RCC 7860 (cell line): Measurements from ENCODE around the gene PLAC1.

Source experiments
- DNase-seq: peaks from one replicate; pipeline ENCODE4 v3.0.0-alpha.2; 2015; ENCODE audit warnings: low spot score
- FAIRE-seq: peaks from 2 replicates; lab custom pipeline; 2012; peaks lifted over from hg19 to GRCh38; lab: Jason Lieb, UNC

The PLAC1 gene

GRCh38 chrX:134632355-134632754 is 25.9 kb downstream of the PLAC1 start:
- FAIRE-seq: no peak
- DNase-seq: no peak

DNA sequence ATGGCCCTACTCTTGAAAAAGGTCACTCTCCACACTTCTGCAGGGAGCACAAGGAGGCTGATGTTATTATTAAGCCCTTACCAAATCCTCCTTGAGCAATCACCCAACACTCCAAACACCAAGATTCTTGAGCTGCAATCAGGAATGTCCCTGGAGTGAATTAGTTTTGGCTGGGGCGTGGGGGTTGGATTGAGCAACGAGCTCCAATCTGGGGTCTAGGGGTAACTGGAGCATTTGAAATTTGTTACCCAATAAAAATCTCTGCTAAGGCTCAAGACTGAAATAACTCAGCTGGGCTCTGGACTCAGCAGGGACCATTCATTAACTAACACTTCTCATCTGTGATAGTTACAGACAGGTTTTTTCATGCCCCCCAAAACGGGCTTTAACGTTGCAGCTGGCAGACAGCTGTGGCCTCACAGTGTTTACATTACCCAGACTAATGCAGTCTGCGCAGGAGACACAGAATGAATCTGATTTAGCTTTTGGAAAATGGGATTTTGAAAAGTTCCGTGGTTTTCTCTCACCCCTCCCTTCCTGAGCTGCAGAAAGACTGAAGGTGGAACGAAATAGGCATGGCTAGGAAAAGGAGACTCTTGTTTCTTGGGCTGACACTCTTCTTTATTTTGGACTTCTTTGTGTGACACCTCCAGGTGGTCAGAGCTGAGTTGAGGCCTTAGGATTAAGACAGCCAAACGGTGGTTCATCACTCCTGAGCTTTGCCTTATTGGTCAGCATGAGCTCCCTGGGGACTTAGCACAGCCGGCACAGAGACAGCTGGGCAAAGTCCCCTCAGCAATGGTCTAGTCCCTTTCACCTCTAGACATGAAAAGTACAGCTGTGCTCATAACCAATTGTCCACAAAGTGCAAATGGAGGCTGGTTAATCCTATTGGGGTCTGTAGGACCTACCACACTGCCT is 26.6 kb downstream of the PLAC1 start:
- DNase-seq: no peak
- FAIRE-seq: no peak

GRCh38 chrX:134628663-134629062 is 29.6 kb downstream of the PLAC1 start:
- FAIRE-seq (no peak), DNase-seq (no peak)

DNA sequence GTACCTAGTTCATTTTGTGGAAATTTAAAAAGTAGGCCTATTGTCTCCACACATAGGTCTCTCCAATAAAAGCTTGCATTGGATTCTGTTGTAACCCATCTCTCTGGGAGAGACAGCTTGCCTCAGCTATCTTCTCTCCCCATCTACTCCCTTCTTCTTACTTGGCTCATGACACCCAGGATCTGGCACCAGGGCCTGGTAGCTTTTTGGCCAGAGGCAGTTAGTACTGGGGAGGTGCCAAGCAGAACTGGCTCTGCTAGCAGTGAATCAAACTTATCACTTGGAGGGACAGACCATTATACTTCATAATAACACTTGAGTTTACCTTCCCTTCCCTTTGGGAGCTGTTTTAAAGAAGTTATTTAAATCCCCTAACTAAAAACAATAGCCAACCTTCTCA is 31.8 kb downstream of the PLAC1 start:
- DNase-seq (no peak), FAIRE-seq (no peak)

DNA sequence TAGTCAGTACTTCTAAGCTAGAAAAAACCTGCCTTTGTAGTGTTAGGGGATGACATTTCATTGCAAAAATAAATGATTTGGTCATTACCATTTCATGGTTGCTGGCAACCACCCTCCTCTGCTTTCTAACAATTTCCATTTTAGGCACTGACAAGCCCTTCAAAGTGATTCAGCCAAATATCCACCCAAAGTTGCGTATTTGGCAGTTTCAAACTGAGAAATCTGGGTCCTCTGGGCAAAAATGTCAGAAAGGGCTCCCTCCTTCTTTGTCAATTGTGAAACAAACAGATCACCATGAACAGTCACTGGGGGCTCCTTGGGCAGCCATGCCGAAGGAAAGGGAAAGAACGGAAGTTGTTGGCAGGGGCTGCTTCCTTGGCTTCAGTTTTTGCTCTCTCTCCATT is 33.0 kb downstream of the PLAC1 start:
- no peak for FAIRE-seq
- DNase-seq: no peak

DNA sequence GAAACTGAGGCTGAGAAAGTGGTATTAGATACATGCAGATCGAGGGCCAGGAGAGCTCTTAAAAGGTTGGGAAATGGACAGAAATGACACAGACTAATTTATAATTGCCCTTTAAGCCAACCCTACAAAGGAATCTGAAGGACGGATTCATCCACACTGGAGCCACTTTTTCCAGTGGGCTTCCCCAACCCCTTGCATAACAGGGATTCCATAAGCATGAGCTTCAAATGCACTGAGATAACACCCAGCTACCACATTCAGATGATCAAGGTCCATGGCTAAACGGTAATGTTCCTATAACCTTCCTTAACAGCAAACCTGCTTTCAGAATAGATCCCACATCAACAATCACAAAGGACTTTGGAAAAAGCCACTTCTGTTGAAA is 34.2 kb downstream of the PLAC1 start:
- peak; percentile 7 for DNase-seq

DNA sequence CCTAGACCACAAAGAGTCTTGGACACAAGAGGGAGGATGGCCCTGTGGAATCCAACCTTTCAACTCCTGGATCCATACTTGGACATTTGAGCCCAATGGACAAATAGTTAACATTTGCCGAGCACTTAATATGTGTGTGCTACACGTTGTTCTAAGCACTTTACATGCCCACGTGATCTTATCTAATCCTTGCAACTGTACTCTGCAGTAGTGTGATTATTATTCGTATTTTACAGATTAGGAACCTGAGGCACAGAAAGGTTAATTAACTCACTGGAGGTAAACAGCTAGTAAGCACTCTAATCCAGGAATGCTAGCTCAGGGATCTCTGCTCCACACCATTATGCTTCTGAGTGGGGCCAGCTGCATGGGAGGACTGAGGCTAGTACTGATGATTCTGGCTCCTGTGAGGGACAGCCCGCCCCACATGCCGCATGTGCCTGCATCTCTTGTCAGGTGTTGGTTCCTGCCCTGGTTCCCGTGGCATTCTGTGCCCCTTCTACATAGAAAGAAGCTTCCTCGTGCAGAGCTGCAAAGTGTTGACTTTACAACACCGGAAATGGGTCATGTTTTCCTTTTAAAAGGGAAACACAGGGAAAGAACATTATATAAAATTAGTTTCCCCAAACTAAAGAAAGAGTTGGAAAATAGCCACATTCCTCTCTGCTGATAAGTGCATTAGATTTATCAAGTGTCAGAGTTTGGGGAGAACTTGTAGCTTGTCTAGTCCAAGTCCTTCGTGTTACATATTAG is 34.8 kb downstream of the PLAC1 start:
- no peak for FAIRE-seq
- DNase-seq: no peak

More for the DNA sequence above, 34.2 kb downstream of the PLAC1 start:
- FAIRE-seq: no peak

DNA sequence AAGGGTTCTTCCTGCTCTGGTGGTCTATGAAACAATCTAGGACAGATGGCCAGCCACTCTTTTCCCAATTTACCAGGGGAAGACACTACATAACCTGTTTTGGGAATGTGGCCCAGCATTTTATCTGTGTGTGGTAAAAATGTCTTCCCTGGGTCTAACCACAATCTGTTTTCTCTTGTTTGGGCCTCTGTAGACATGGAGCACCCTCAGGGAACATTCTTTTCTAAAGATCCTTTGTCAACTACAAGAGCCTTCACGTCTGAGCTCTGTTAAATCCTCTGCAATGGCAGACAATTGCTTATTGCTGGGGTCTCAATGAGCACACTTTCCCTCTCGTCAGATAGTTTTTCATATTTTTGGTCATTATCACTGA is 35.5 kb downstream of the PLAC1 start:
- no peak for FAIRE-seq

GRCh38 chrX:134622056-134622812 is 36.0 kb downstream of the PLAC1 start:
- DNase-seq (peak; percentile 73), FAIRE-seq (peak; percentile 94)

More for the DNA sequence above, 35.5 kb downstream of the PLAC1 start:
- peak; percentile 4 for DNase-seq

- FAIRE-seq (no peak), DNase-seq (no peak)
Measured at GRCh38 chrX:134619838-134620237, 38.4 kb downstream of the PLAC1 start.

- FAIRE-seq (no peak), DNase-seq (no peak)
Measured at GRCh38 chrX:134613396-134613795, 44.9 kb downstream of the PLAC1 start.

DNA sequence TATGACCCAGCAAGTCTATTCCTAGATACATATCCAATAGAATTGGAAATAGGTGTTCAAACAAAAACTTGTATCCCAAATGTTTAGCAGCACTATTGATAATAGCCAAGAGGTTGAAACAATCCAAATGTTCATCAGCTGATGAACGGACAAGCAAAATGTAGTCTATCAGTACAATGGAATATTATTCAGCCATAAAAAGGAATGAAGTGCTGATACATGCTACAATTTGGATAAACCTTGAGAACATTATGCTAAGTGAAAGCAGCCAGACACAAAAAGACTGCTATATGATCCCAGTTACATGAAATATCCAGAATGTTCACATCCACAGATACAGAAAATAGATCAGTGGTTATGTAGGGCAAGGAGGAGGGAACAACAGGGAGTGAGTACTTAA is 50.1 kb downstream of the PLAC1 start:
- FAIRE-seq (no peak), DNase-seq (no peak)

GRCh38 chrX:134607523-134607922 is 50.7 kb downstream of the PLAC1 start:
- FAIRE-seq (no peak), DNase-seq (no peak)

DNA sequence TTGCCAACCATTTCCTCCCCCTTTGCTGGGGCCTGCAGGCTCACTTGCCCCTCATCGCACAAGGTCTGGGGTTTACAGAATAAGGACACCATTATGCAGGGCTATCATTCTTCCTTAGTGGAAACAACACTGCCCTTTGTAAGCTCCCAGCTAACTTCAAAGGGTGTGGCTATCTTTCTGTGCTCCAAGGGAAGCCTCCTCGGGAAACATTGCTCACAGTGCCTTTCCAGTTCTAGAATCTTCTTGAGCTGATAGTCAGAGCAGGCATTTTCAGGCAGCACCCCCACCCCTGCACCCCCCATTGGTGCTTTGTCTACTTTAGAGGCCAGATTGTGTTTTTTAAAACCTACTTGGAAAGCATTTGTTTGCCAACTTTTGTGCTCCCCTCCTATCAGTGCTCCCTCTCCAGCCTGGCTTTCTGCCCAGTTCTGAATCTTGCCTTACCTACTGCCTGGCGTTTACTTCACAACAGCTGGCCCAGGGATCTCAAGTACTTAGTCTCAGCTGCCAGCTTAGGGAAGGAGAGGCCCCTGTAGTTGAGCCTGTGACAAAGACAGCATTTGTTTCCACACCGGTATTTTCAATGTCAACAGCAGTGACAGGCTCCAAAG is 53.5 kb downstream of the PLAC1 start:
- FAIRE-seq (no peak), DNase-seq (peak; percentile 32)

GRCh38 chrX:134603806-134604700 is 54.2 kb downstream of the PLAC1 start:
- peak; percentile 80 for DNase-seq
- FAIRE-seq: peak; percentile 84

DNA sequence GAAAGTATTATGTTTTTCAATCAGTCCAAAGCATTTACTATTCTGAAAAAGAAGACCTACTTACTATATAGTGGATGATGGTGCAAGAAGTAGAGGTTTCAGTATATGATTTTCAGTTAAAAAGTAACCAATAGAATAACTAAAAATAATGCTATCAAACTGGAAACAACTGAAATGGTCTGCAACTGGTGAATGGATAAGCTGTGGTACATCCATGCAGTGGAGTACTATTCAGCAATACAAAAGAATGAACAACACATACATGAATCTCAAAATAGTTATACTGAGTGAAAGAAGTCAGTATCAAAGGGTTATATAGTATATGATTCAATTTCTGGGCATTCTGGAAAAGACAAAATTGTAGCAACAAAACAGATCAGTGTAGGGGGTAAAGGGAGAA is 55.9 kb downstream of the PLAC1 start:
- no peak for FAIRE-seq
- no peak for DNase-seq

- FAIRE-seq (peak; percentile 8), DNase-seq (no peak)
Measured at GRCh38 chrX:134601240-134601765, 57.0 kb downstream of the PLAC1 start.

DNA sequence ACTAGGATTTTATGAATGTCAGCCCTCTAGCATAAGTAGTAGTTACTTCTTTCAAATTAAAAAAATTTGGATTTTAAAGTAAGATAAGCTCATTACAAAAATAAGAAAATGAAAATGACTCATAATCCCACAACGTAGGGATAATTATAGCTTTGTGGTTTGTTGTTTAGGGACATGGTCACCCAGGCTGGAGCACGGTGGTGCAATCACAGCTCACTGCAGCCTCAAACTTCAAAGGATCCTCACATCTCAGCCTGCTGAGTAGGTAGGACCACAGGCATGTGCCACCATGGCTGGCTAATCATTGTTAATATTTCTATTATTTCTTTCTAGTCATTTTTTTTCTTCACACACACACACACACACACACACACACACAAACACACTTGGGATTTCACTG is 57.6 kb downstream of the PLAC1 start:
- peak; percentile 62 for DNase-seq
- peak; percentile 89 for FAIRE-seq

GRCh38 chrX:134599184-134599914 is 58.9 kb downstream of the PLAC1 start:
- FAIRE-seq (no peak), DNase-seq (no peak)
